ENCODE data around the gene MAP2K5. TPM values are rescaled to one million over a fixed set of nuclear protein-coding genes. Genes with fewer than 3 reads are reported as not detected.

The MAP2K5 gene
- total RNA-seq, 1 donor from 2014 or later: 11.6 TPM

- no peaks in the 10 kb centered on the region for H3K27me3 Mint-ChIP-seq (ENCODE audit: low read depth, unreplicated experiment)
- no peak for TF ChIP-seq EZH2 (IDR thresholded peaks at IDR 0.05; ENCODE audit: insufficient read depth, low read length)
- TF ChIP-seq, protein P1, sequence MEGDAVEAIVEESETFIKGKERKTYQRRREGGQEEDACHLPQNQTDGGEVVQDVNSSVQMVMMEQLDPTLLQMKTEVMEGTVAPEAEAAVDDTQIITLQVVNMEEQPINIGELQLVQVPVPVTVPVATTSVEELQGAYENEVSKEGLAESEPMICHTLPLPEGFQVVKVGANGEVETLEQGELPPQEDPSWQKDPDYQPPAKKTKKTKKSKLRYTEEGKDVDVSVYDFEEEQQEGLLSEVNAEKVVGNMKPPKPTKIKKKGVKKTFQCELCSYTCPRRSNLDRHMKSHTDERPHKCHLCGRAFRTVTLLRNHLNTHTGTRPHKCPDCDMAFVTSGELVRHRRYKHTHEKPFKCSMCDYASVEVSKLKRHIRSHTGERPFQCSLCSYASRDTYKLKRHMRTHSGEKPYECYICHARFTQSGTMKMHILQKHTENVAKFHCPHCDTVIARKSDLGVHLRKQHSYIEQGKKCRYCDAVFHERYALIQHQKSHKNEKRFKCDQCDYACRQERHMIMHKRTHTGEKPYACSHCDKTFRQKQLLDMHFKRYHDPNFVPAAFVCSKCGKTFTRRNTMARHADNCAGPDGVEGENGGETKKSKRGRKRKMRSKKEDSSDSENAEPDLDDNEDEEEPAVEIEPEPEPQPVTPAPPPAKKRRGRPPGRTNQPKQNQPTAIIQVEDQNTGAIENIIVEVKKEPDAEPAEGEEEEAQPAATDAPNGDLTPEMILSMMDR (IDR thresholded peaks at IDR 0.05; ENCODE audit: insufficient read depth, low read depth, low read length): no peak
- peaks cover 3% of the 10 kb centered on the region for H3K36me3 Mint-ChIP-seq (ENCODE audit: low read depth, unreplicated experiment)
- Histone ChIP-seq H3K4me1 (ENCODE audit: insufficient read depth, low read length) (peaks cover 21% of the 10 kb centered on the region), H3K9me3 (ENCODE audit: insufficient read depth, low read depth, low read length) (no peaks in the 10 kb centered on the region), H4K20me1 (ENCODE audit: insufficient read depth, low read length) (peaks cover 4% of the 10 kb centered on the region), H3K27ac (ENCODE audit: low read depth, low read length) (no peak overlapping the region), H2AFZ (ENCODE audit: low read depth, low read length) (no peak overlapping the region), H3K4me3 (ENCODE audit: insufficient read depth, low read depth, low read length) (no peak overlapping the region), H3K4me2 (ENCODE audit: low read length) (no peak overlapping the region), H3K27me3 (ENCODE audit: insufficient read depth, low read length) (no peaks in the 10 kb centered on the region), H3K36me3 (ENCODE audit: insufficient read depth, low read length) (no peaks in the 10 kb centered on the region), H3K79me2 (ENCODE audit: insufficient read depth, low read length) (peaks cover 7% of the 10 kb centered on the region), H3K9ac (ENCODE audit: low read length) (no peak overlapping the region)
- H3K9me3 Mint-ChIP-seq (ENCODE audit: unreplicated experiment): no peaks in the 10 kb centered on the region
- DNase-seq (ENCODE audit: low read depth): no peak
- peaks cover 21% of the 10 kb centered on the region for H3K4me1 Mint-ChIP-seq (ENCODE audit: low read depth, unreplicated experiment)
- no peak overlapping the region for H3K4me3 Mint-ChIP-seq (ENCODE audit: unreplicated experiment)
- no peak overlapping the region for H3K27ac Mint-ChIP-seq (ENCODE audit: unreplicated experiment)
- FAIRE-seq: no peak
Observed at GRCh38 chr15:67544475-67544874, 2.0 kb downstream of the MAP2K5 start.

GRCh38 chr15:67545864-67546263 lies 3.4 kb downstream of the MAP2K5 start:
- no peaks in the 10 kb centered on the region for H3K36me3 ChIP-seq (ENCODE audit: insufficient read depth, low read length)
- H3K79me2 ChIP-seq (ENCODE audit: insufficient read depth, low read length): peaks cover 7% of the 10 kb centered on the region
- no peaks in the 10 kb centered on the region for H3K27me3 ChIP-seq (ENCODE audit: insufficient read depth, low read length)
- Mint-ChIP-seq H3K9me3 (ENCODE audit: unreplicated experiment) (no peaks in the 10 kb centered on the region), H3K27ac (ENCODE audit: unreplicated experiment) (no peak overlapping the region), H3K4me3 (ENCODE audit: unreplicated experiment) (no peak overlapping the region), H3K4me1 (ENCODE audit: low read depth, unreplicated experiment) (peaks cover 21% of the 10 kb centered on the region), H3K27me3 (ENCODE audit: low read depth, unreplicated experiment) (no peaks in the 10 kb centered on the region), H3K36me3 (ENCODE audit: low read depth, unreplicated experiment) (peaks cover 3% of the 10 kb centered on the region)
- H3K9me3 ChIP-seq (ENCODE audit: insufficient read depth, low read depth, low read length): no peaks in the 10 kb centered on the region
- FAIRE-seq (no peak), DNase-seq (ENCODE audit: low read depth) (no peak)
- peaks cover 4% of the 10 kb centered on the region for H4K20me1 ChIP-seq (ENCODE audit: insufficient read depth, low read length)
- no peak overlapping the region for H3K4me2 ChIP-seq (ENCODE audit: low read length)
- TF ChIP-seq EZH2 (IDR thresholded peaks at IDR 0.05; ENCODE audit: insufficient read depth, low read length): no peak
- TF ChIP-seq, protein P1 (IDR thresholded peaks at IDR 0.05; ENCODE audit: insufficient read depth, low read depth, low read length): no peak
- H2AFZ ChIP-seq (ENCODE audit: low read depth, low read length): no peak overlapping the region
- H3K4me3 ChIP-seq (ENCODE audit: insufficient read depth, low read depth, low read length): no peak overlapping the region
- no peak overlapping the region for H3K9ac ChIP-seq (ENCODE audit: low read length)
- no peak overlapping the region for H3K27ac ChIP-seq (ENCODE audit: low read depth, low read length)
- peaks cover 21% of the 10 kb centered on the region for H3K4me1 ChIP-seq (ENCODE audit: insufficient read depth, low read length)

DNA sequence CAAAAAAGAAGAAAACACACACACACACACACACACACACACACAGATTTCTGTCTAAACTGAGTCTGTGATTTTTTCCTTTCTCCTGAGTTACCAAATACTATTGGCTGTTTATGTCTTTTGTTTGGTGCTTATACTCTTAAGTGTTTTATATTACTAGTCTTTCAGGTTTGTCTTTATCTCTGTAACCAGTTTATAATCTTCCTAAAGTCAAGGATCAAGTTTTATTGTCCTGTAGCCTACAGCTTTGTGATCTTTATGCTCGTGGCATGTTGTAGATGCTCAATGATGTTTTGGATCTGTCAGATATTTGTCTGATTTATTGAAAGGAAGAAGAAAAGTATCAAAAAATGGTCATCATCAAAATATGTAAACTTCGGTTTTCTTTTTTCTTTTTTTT lies 4.6 kb downstream of the MAP2K5 start:
- Mint-ChIP-seq H3K36me3 (ENCODE audit: low read depth, unreplicated experiment) (peaks cover 3% of the 10 kb centered on the region), H3K9me3 (ENCODE audit: unreplicated experiment) (no peaks in the 10 kb centered on the region), H3K27ac (ENCODE audit: unreplicated experiment) (no peak overlapping the region), H3K4me3 (ENCODE audit: unreplicated experiment) (no peak overlapping the region), H3K4me1 (ENCODE audit: low read depth, unreplicated experiment) (peaks cover 19% of the 10 kb centered on the region), H3K27me3 (ENCODE audit: low read depth, unreplicated experiment) (no peaks in the 10 kb centered on the region)
- no peak for DNase-seq (ENCODE audit: low read depth)
- Histone ChIP-seq H3K4me1 (ENCODE audit: insufficient read depth, low read length) (peaks cover 21% of the 10 kb centered on the region), H3K36me3 (ENCODE audit: insufficient read depth, low read length) (no peaks in the 10 kb centered on the region), H3K27ac (ENCODE audit: low read depth, low read length) (no peak overlapping the region), H4K20me1 (ENCODE audit: insufficient read depth, low read length) (peaks cover 4% of the 10 kb centered on the region), H3K79me2 (ENCODE audit: insufficient read depth, low read length) (peaks cover 7% of the 10 kb centered on the region), H3K9ac (ENCODE audit: low read length) (no peak overlapping the region), H3K4me3 (ENCODE audit: insufficient read depth, low read depth, low read length) (no peak overlapping the region), H3K27me3 (ENCODE audit: insufficient read depth, low read length) (no peaks in the 10 kb centered on the region), H3K9me3 (ENCODE audit: insufficient read depth, low read depth, low read length) (no peaks in the 10 kb centered on the region), H2AFZ (ENCODE audit: low read depth, low read length) (no peak overlapping the region), H3K4me2 (ENCODE audit: low read length) (no peak overlapping the region)
- TF ChIP-seq, protein P1 (IDR thresholded peaks at IDR 0.05; ENCODE audit: insufficient read depth, low read depth, low read length): no peak
- no peak for TF ChIP-seq EZH2 (IDR thresholded peaks at IDR 0.05; ENCODE audit: insufficient read depth, low read length)
- no peak for FAIRE-seq

Measured in astrocyte (in vitro differentiated cells and primary cell).